Measurements from ENCODE around the gene OR2A7.
"Not testable (repeated sequence)": the region's sequence is repeated elsewhere in the genome, so short reads cannot be mapped to it uniquely, and the experiment has no call there.

OR2A7 gene

DNA sequence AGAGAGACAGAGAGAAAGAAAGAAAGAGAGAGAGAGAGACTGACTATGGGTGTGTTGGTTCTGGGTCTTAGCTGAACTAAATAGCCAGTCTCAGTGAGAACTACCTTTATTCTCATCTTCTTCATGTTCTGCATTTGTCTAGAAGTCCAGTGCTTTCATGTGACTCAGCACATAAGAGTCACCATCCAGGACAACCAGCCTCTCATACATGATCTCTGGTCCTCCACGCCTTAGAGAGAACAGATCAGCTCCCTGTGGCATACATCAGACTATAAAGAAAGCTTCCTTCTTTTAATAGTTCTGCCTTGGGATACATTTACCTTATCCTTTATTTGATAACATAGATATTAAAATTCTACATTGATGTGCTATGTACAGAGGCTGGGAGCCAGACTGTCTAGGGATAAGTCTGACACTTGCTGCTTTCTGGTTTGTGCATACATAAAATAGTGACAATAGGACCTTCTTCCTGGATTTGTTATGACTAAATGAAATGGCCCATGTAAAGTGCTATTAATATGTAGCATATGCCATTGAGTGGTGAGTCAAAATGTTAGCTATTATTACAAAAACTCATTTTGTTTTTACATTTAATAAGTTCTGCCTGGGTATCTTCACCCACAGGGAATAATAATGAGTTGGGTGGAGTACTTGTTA lies 16.8 kb downstream of the OR2A7 start:
- not testable (repeated sequence) for DNase-seq

GRCh38 chr7:144246967-144247366 lies 17.6 kb downstream of the OR2A7 start:
- DNase-seq = not testable (repeated sequence)

- DNase-seq = not testable (repeated sequence)
These were observed 19.2 kb downstream of the OR2A7 start for GRCh38 chr7:144245372-144245771.

GRCh38 chr7:144239365-144239764 lies 25.2 kb downstream of the OR2A7 start, which contains the start of gene OR2A42:
TSS of gene OR2A42 (minus strand) at chr7:144239605. CDS start at chr7:144232843, 6,762 bp downstream.
- not testable (repeated sequence) for DNase-seq

DNA sequence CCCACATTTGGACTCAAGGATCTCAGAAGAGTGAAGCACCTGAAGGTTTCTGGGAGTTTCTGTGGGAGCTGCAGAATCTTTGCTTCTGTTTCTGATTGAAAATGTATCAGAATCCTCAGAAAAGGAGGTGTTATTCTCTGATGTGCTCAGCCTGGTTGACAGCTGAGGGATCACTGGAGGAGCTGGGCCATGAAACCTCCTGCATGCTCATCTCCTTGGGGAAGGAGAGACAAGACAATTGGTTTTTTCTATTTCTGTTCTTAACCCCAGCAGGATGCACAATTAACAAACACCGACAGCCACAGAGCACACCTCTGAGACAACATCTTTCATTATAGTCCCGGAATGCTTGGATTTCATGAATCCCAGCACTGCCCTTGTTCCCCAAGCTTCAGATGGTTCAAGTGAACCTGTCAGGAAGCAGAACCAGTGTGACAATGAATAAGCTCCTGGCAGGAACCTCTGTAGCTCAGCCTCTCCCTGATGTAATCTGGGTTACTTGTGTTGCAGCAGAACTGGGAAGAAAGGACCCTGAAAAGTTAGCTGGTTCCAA lies 26.0 kb downstream of the OR2A7 start:
- not testable (repeated sequence) for DNase-seq

GRCh38 chr7:144233039-144233438 lies 31.6 kb downstream of the OR2A7 start:
- DNase-seq = not testable (repeated sequence)

DNA sequence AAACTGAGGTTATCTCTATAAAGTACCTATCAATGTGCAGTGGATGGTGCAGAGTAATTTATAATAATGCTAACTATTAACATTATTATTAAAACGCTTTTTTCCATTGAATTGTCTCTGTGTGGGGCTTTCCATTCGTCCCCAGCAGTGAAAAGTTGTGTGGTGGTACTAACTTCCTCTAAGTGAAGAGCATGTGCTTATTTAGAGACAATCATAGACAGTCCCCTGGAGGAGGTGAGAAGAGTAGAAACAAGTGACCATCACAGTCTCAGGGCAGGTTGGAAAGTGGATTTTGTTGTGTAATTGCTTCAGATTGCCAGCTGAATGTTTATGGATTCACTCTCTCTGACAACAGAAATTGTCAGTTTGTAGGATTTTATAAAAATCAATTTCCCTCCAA lies 33.6 kb downstream of the OR2A7 start:
- DNase-seq = not testable (repeated sequence)

DNA sequence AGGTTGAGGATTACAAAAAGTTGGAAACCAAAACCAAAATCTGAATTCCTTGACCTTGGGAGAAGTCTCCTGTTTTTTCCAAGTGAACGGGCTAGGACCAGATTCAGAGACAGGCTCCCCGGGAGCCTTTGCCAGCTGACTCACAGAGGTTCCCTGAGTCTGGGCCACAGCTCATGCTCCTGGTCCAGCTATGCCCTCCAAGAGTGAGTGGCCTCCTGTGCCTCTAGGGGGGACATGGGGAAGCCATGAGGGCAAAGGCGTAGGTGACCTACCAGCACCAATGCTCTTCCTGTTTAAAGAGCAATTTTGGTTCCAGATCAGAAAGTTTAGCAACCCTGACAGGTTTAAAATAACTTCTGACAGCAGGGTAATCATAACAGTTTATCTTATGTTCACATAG lies 35.8 kb downstream of the OR2A7 start:
- DNase-seq = not testable (repeated sequence)

DNA sequence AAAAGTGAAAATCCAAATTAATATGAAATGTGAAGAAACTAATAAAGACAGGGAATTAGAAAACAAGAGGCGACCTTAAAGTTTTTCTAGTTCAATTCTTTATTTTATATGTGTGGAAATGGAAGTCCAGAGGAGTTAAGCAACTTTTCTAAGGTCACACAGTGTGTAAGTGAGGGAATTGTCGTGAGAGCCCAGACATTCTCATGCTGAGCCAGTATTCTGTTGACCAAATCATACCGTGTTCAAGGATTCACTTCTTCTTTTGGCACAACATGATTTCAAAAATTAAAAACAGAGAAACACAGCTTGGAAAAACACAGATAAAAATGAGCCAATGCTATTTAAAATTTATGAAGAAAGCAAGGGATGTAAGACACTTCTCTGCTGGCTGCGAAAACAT lies 37.7 kb downstream of the OR2A7 start:
- DNase-seq = not testable (repeated sequence)

- not testable (repeated sequence) for DNase-seq
These were observed 40.9 kb downstream of the OR2A7 start for GRCh38 chr7:144223675-144224074.

- not testable (repeated sequence) for DNase-seq
These were observed 44.1 kb downstream of the OR2A7 start for GRCh38 chr7:144220531-144220930.

GRCh38 chr7:144219149-144219548 lies 45.4 kb downstream of the OR2A7 start:
- DNase-seq = not testable (repeated sequence)

DNA sequence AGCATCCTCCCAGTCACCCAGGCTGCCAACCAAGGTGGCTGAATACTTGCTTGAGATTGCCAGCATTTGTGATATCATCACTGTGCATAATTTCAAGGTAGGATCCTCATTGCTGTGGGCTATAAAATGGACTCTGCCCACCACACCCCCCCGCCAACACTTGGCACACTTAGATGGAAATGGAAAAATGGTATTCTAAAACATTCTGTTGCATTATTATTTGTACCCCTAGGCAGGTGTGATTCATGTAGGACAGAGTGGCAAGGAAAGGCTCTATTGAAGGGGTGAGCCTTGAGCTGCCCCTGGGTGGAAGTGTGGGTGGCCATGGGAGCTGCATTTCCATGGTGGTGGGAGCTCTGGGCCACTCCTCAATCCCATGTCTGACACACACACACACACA lies 46.0 kb downstream of the OR2A7 start:
- DNase-seq = not testable (repeated sequence)

GRCh38 chr7:144217200-144217599 lies 47.4 kb downstream of the OR2A7 start:
- not testable (repeated sequence) for DNase-seq

All from NCI-H2171 (cell line).